ENCODE results near the gene PDZD4.
A peak's percentile ranks its signal among the peaks of the same experiment; 100 is the strongest.

Gene PDZD4

GRCh38 chrX:153769865-153770600 is 60.3 kb downstream of the PDZD4 start:
- no peak for DNase-seq

GRCh38 chrX:153769158-153769864 is 61.0 kb downstream of the PDZD4 start:
- DNase-seq: no peak

GRCh38 chrX:153768311-153769157 is 61.8 kb downstream of the PDZD4 start:
- no peak for DNase-seq

- no peak for DNase-seq
Measured at GRCh38 chrX:153767674-153768055, 62.7 kb downstream of the PDZD4 start.

- DNase-seq: no peak
Measured at GRCh38 chrX:153766871-153767673, 63.3 kb downstream of the PDZD4 start.

GRCh38 chrX:153766098-153766817 is 64.1 kb downstream of the PDZD4 start:
- no peak for DNase-seq

- DNase-seq: no peak
Measured at GRCh38 chrX:153765138-153766079, 64.9 kb downstream of the PDZD4 start.

- no peak for DNase-seq
Measured at GRCh38 chrX:153764786-153765137, 65.6 kb downstream of the PDZD4 start.

- peak; percentile 65 for DNase-seq
Measured at GRCh38 chrX:153763989-153764755, 66.2 kb downstream of the PDZD4 start, which contains the start of gene PLXNB3. TSS of gene PLXNB3 (plus strand) at chrX:153764249. CDS start at chrX:153765536, 1,287 bp downstream.

- DNase-seq: no peak
Measured at GRCh38 chrX:153763298-153763932, 66.9 kb downstream of the PDZD4 start.

- no peak for DNase-seq
Measured at GRCh38 chrX:153762626-153763173, 67.6 kb downstream of the PDZD4 start.

GRCh38 chrX:153761863-153762262 is 68.5 kb downstream of the PDZD4 start:
- no peak for DNase-seq

GRCh38 chrX:153755136-153755535 is 75.2 kb downstream of the PDZD4 start:
- no peak for DNase-seq
